Measurements from ENCODE around the gene RANBP9.

- no peak for TF ChIP-seq MAX (IDR thresholded peaks at IDR 0.05; ENCODE audit: low read depth, low read length)
- TF ChIP-seq MYC (IDR thresholded peaks at IDR 0.05; ENCODE audit: low read depth, low read length): no peak
Observed at GRCh38 chr6:13611715-13612114, 99.9 kb downstream of the RANBP9 start.
